Neuronal stem cell (in vitro differentiated cells): ENCODE results near the gene ZNF222.

Experiments
- DNase-seq: peaks from one replicate; pipeline ENCODE4 v3.0.0-alpha.2; 2013; ENCODE audit warnings: low spot score
- H2AFZ ChIP-seq: one replicate; pipeline ENCODE4 v1.6.1; 2013; ENCODE audit warnings: mild to moderate bottlenecking, low read length, inconsistent platforms
- H2AK5ac ChIP-seq: 2 replicates; pipeline ENCODE4 v1.6.1; 2013; ENCODE audit warnings: low read depth, mild to moderate bottlenecking, inconsistent platforms, low read length, moderate library complexity, mixed read lengths
- H2BK120ac ChIP-seq: 2 replicates; pipeline ENCODE4 v1.6.1; 2013; ENCODE audit warnings: low read depth, mild to moderate bottlenecking, inconsistent platforms, low read length, moderate library complexity, mixed read lengths
- H2BK12ac ChIP-seq: one replicate; pipeline ENCODE4 v1.6.1; 2013; ENCODE audit warnings: low read length, inconsistent platforms
- H2BK15ac ChIP-seq: 2 replicates; pipeline ENCODE4 v1.6.1; 2013; ENCODE audit warnings: mild to moderate bottlenecking, low read length, inconsistent platforms, mixed read lengths
- H2BK5ac ChIP-seq: one replicate; pipeline ENCODE4 v1.6.1; 2013; ENCODE audit warnings: inconsistent platforms, mild to moderate bottlenecking, low read length, moderate library complexity
- H3K14ac ChIP-seq: one replicate; pipeline ENCODE4 v1.6.1; 2013; ENCODE audit warnings: low read length, inconsistent platforms
- H3K18ac ChIP-seq: 2 replicates; pipeline ENCODE4 v1.6.1; 2013; ENCODE audit warnings: low read length, inconsistent platforms
- H3K23ac ChIP-seq: 2 replicates; pipeline ENCODE4 v1.6.1; 2013; ENCODE audit warnings: low read depth, mild to moderate bottlenecking, mixed read lengths, low read length, inconsistent platforms; ENCODE audit not compliant: poor library complexity
- H3K27ac ChIP-seq: replicated peaks from 3 replicates; pipeline ENCODE4 v1.5.1; 2013; ENCODE audit warnings: low read length, inconsistent platforms
- H3K27me3 ChIP-seq, 3 experiments: 2 replicates each; pipeline ENCODE4 v1.6.1; 2013; ENCODE audit warnings: low read length in 3 of 3, mild to moderate bottlenecking in 2 of 3, inconsistent platforms in 1 of 3, low read depth in 1 of 3, mixed read lengths in 1 of 3, moderate library complexity in 1 of 3; ENCODE audit not compliant: control insufficient read depth in 3 of 3, insufficient read depth in 3 of 3
- H3K36me3 ChIP-seq, 2 donors: replicated peaks in 1 of 2; 2 replicates each; pipeline ENCODE4 v1.6.1; 2013; ENCODE audit warnings: low read length in 2 of 2; ENCODE audit not compliant: control insufficient read depth in 2 of 2, insufficient read depth in 2 of 2
- H3K4ac ChIP-seq: 2 replicates; pipeline ENCODE4 v1.6.1; 2013; ENCODE audit warnings: inconsistent platforms, mild to moderate bottlenecking, low read length, moderate library complexity
- H3K4me1 ChIP-seq, 2 donors: 1 replicate in 1 of 2; 2 replicates in 1 of 2; pipeline ENCODE4 v1.6.1; 2013; ENCODE audit warnings: low read length in 2 of 2, low read depth in 1 of 2; ENCODE audit not compliant: control insufficient read depth in 2 of 2, insufficient read depth in 1 of 2
- H3K4me2 ChIP-seq: one replicate; pipeline ENCODE4 v1.6.1; 2013; ENCODE audit warnings: mild to moderate bottlenecking, low read length, inconsistent platforms; ENCODE audit not compliant: insufficient read depth, poor library complexity, severe bottlenecking
- H3K4me3 ChIP-seq, 2 donors: 2 replicates each; pipeline ENCODE4 v1.5.1; 2013; ENCODE audit warnings: low read length in 2 of 2, mild to moderate bottlenecking in 2 of 2, inconsistent platforms in 1 of 2, moderate library complexity in 1 of 2
- H3K79me1 ChIP-seq: one replicate; pipeline ENCODE4 v1.6.1; 2013; ENCODE audit warnings: low read depth, mild to moderate bottlenecking, inconsistent platforms, low read length, moderate library complexity
- H3K9ac ChIP-seq: one replicate; pipeline ENCODE4 v1.6.1; 2013; ENCODE audit warnings: mild to moderate bottlenecking, low read depth, low read length, inconsistent platforms; ENCODE audit not compliant: poor library complexity
- H3K9me3 ChIP-seq, 2 donors: replicated peaks in 1 of 2; 2 replicates each; pipeline versions ENCODE3 to v1.6.1; 2013; ENCODE audit warnings: low read length in 2 of 2, mild to moderate bottlenecking in 2 of 2, inconsistent platforms in 1 of 2, low read depth in 1 of 2, mixed read lengths in 1 of 2, moderate library complexity in 1 of 2; ENCODE audit not compliant: control insufficient read depth in 2 of 2, insufficient read depth in 1 of 2
- H4K8ac ChIP-seq: one replicate; pipeline ENCODE4 v1.6.1; 2013; ENCODE audit warnings: low read depth, mild to moderate bottlenecking, inconsistent platforms, low read length, moderate library complexity
- H4K91ac ChIP-seq: one replicate; pipeline ENCODE4 v1.6.1; 2013; ENCODE audit warnings: low read length, low read depth, mild to moderate bottlenecking, inconsistent platforms; ENCODE audit not compliant: poor library complexity
- WGBS, 2 donors: extraction: QIAGEN DNeasy Blood & Tissue Kit; methylation state at CpG; one replicate each; pipeline ENCODE4 v1.1.7; 2013; ENCODE audit warnings: missing lambda C conversion rate in 2 of 2, mixed read lengths in 1 of 2; ENCODE audit not compliant: insufficient read length in 2 of 2, insufficient replicate concordance in 1 of 2; ENCODE audit errors: extremely low coverage in 2 of 2; 5-methylcytosine and 5-hydroxymethylcytosine counted together

Gene ZNF222

DNA sequence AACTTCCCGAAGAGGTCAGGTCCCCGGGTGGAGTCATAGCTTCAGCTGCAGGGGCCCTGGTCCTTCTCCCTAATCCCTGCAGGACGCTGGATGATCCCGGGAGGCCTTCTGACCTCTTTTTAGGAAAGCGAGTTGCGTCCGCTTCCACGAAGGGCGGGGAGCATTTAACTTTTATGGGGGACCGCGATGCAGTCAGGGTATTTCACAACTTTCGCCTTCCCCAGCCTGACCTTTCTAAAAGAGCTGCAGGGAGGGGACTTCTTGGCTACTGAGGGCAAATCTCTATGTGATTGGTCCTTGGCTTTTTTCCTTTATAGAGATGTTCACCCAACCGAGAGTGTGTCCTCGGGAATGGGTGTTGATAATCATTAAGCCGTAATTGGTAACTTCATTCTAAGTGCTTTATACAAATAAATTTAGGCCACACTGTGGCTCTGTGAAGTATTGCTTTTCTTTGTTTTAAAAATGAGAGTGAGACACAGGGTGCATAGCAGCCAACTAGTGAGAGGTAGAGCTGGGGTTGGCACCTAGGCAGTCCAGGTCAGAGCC, 21.6 kb upstream of the ZNF222 start:
- H3K18ac ChIP-seq: no peak overlapping the region
- no peak overlapping the region for H4K91ac ChIP-seq
- H2BK15ac ChIP-seq: no peak overlapping the region
- H2AFZ ChIP-seq: peak overlapping the region; percentile 90
- DNase-seq: no peak
- no peak overlapping the region for H3K14ac ChIP-seq
- no peak overlapping the region for H2BK120ac ChIP-seq
- H3K4me3 ChIP-seq: peak overlapping the region; percentile 70 to 83
- peak overlapping the region; percentile 83 for H3K4me2 ChIP-seq
- no peaks in the 10 kb centered on the region for H3K27me3 ChIP-seq
- no peak overlapping the region for H2BK5ac ChIP-seq
- H3K9ac ChIP-seq: no peak overlapping the region
- no peak overlapping the region for H2AK5ac ChIP-seq
- no peaks in the 10 kb centered on the region for H3K79me1 ChIP-seq
- WGBS, 2 donors: no CpG with 5 or more reads among the region's 15 CpGs
- H3K9me3 ChIP-seq: peaks cover 5 to 9% of the 10 kb centered on the region in 2 donors
- H4K8ac ChIP-seq: no peak overlapping the region
- H2BK12ac ChIP-seq: no peak overlapping the region
- no peak overlapping the region for H3K27ac ChIP-seq
- peaks cover 0 to 1% of the 10 kb centered on the region in 2 donors for H3K4me1 ChIP-seq
- peaks cover 3 to 12% of the 10 kb centered on the region in 2 donors for H3K36me3 ChIP-seq
- no peak overlapping the region for H3K4ac ChIP-seq
- no peak overlapping the region for H3K23ac ChIP-seq

DNA sequence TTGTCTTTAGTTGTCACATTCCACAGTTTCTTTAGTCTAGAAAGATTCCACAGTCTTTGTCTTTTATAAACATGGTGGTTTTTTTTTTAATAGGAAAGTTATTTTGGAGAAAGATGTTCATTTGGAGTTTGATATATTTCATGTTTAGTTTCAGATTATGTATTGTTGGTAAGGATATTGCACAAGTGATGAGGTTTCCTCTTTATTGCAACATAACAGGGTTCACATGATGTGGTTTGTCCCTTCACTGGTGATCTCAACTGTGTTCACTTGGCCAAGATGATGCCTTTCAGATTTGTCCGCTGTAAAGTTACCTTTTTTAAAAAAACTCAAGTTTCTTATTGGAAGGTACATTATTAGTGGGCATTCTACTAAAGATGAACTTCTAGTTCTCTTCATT, 19.2 kb upstream of the ZNF222 start:
- H3K4ac ChIP-seq: no peak overlapping the region
- peaks cover 0 to 1% of the 10 kb centered on the region in 2 donors for H3K4me1 ChIP-seq
- no peak overlapping the region for H3K23ac ChIP-seq
- no peak overlapping the region for H3K4me3 ChIP-seq
- H3K36me3 ChIP-seq: peaks cover 23 to 37% of the 10 kb centered on the region in 2 donors
- no peak overlapping the region for H4K91ac ChIP-seq
- H3K9me3 ChIP-seq: peaks cover 20 to 33% of the 10 kb centered on the region in 2 donors
- H3K27me3 ChIP-seq: no peaks in the 10 kb centered on the region
- no peak overlapping the region for H2BK5ac ChIP-seq
- no peak overlapping the region for H4K8ac ChIP-seq
- H3K9ac ChIP-seq: no peak overlapping the region
- no peak overlapping the region for H3K14ac ChIP-seq
- H3K18ac ChIP-seq: no peak overlapping the region
- H2BK12ac ChIP-seq: no peak overlapping the region
- H2AFZ ChIP-seq: no peak overlapping the region
- no peaks in the 10 kb centered on the region for H3K79me1 ChIP-seq
- H2BK15ac ChIP-seq: no peak overlapping the region
- H3K27ac ChIP-seq: no peak overlapping the region
- no peak overlapping the region for H2BK120ac ChIP-seq
- WGBS, 2 donors: no CpG with 5 or more reads among the region's 1 CpG
- DNase-seq: no peak
- no peak overlapping the region for H3K4me2 ChIP-seq
- H2AK5ac ChIP-seq: no peak overlapping the region

DNA sequence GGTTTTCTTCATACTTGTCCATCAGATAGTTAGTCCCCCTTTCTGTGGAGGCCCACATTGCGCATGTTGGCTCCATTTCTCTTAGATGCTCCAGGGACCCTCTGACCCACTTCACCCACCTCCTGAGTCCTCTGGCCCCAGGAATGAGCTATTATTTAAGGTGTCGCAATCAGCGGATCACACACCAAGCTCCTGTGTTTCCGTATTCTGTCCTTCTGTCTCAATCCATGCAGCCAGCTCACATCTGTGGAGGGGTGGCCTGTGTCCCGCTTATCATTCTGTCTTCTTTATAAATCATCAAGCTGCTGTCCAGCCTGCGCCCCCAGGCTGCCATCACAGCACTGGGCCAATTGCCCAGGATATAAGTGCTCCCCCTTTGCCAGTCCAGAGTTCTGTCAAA, 17.7 kb upstream of the ZNF222 start:
- no peak overlapping the region for H2BK15ac ChIP-seq
- no peak overlapping the region for H4K8ac ChIP-seq
- no peak overlapping the region for H3K23ac ChIP-seq
- H3K4me2 ChIP-seq: no peak overlapping the region
- peaks cover 23 to 46% of the 10 kb centered on the region in 2 donors for H3K9me3 ChIP-seq
- H2BK12ac ChIP-seq: no peak overlapping the region
- no peaks in the 10 kb centered on the region for H3K79me1 ChIP-seq
- no peak overlapping the region for H2BK5ac ChIP-seq
- no CpG with 5 or more reads among the region's 6 CpGs for WGBS, 2 donors
- H3K27ac ChIP-seq: no peak overlapping the region
- no peak overlapping the region for H3K14ac ChIP-seq
- H3K4ac ChIP-seq: no peak overlapping the region
- H3K4me3 ChIP-seq: no peak overlapping the region
- no peak overlapping the region for H3K18ac ChIP-seq
- no peak overlapping the region for H2AK5ac ChIP-seq
- no peak for DNase-seq
- H3K9ac ChIP-seq: no peak overlapping the region
- H2BK120ac ChIP-seq: no peak overlapping the region
- no peak overlapping the region for H4K91ac ChIP-seq
- no peak overlapping the region for H2AFZ ChIP-seq
- no peaks in the 10 kb centered on the region for H3K4me1 ChIP-seq
- peaks cover 24 to 50% of the 10 kb centered on the region in 2 donors for H3K36me3 ChIP-seq
- no peaks in the 10 kb centered on the region for H3K27me3 ChIP-seq

DNA sequence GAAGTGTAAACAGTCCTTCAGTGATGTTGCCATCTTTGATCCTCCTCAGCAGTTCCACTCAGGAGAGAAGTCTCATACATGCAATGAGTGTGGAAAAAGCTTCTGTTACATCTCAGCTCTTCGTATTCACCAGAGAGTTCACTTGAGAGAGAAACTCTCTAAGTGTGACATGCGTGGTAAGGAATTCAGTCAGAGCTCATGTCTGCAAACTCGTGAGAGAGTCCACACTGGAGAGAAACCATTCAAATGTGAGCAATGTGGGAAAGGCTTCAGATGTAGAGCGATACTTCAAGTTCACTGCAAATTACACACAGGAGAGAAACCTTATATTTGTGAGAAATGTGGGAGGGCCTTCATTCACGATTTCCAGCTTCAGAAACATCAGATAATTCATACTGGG, 14.7 kb upstream of the ZNF222 start:
- no peak overlapping the region for H2BK5ac ChIP-seq
- H3K79me1 ChIP-seq: no peaks in the 10 kb centered on the region
- peaks cover 25 to 46% of the 10 kb centered on the region in 2 donors for H3K9me3 ChIP-seq
- no peaks in the 10 kb centered on the region for H3K27me3 ChIP-seq
- H3K36me3 ChIP-seq: peaks cover 24 to 50% of the 10 kb centered on the region in 2 donors
- no peak overlapping the region for H3K14ac ChIP-seq
- no CpG with 5 or more reads among the region's 5 CpGs for WGBS, 2 donors
- H2BK15ac ChIP-seq: no peak overlapping the region
- no peak overlapping the region for H2AK5ac ChIP-seq
- H4K8ac ChIP-seq: no peak overlapping the region
- no peak overlapping the region for H3K9ac ChIP-seq
- H2AFZ ChIP-seq: no peak overlapping the region
- H4K91ac ChIP-seq: no peak overlapping the region
- no peak overlapping the region for H2BK120ac ChIP-seq
- H3K4ac ChIP-seq: no peak overlapping the region
- no peak overlapping the region for H3K23ac ChIP-seq
- no peak overlapping the region for H3K4me3 ChIP-seq
- H2BK12ac ChIP-seq: no peak overlapping the region
- DNase-seq: no peak
- no peak overlapping the region for H3K27ac ChIP-seq
- H3K4me1 ChIP-seq: no peaks in the 10 kb centered on the region
- no peak overlapping the region for H3K18ac ChIP-seq
- H3K4me2 ChIP-seq: no peak overlapping the region
